GM19193 (cell line): ENCODE measurements around the gene PLA2G3.

Experiments
- POLR2A ChIP-seq: IDR thresholded peaks from 4 replicates; pipeline ENCODE4 v1.6.1; 2011; ENCODE audit not compliant: insufficient read depth, insufficient read length; ENCODE audit errors: extremely low read depth

Gene PLA2G3

DNA sequence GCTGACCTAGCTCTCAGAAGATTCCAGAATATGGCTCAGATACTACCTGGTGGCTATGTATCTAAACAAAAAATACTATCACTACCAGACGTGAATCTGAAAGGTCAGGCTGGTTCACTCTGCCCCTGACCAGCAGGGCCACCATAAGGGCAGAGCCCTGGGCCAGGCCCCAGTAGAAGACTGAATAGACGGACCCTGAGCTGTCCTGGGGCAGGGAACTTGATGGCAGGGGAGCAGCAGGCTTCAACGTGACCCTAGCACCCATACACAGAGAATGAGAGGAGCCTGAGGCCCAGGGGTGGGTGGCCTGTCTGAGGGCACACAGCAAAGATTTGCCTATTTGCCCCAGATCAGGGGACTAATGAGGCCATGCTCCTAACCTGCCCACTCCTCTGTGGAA is 13.0 kb upstream of the PLA2G3 start:
- no peak for TF ChIP-seq POLR2A

GRCh38 chr22:31151872-31152271 is 11.6 kb upstream of the PLA2G3 start:
- TF ChIP-seq POLR2A = no peak

GRCh38 chr22:31150615-31151014 is 10.3 kb upstream of the PLA2G3 start:
- no peak for TF ChIP-seq POLR2A

DNA sequence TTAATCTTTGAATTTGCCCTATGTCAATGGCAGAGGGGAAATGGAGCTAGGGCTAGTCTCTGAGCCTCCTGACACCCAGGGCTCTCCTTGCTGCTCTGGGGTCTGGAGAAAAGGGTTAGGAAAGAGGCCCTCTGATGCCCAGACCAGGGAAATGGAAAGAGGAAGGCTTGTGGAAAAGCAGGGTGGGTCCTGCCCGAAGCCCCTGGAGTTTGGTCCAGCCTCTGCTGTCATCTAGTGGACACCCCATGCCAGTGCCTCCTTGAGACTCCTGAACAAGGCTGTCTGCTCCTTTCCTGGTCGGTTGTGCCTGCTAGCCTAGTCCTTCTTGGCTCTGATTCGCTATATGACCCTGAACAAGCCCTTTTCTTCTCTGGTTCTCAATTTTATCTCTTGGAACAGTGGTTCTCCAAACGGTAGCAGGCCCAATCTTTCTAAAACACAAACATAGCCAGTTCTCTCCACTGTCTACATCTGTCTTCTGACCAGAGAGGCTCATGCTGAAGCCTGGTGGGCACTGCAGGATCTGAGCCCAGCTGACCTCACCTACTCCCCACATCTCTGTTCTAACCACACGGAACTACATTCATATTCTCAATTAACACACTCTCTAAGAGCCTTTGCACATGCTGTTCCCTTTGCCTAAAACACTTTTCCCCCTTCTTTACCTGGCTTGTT is 8.8 kb upstream of the PLA2G3 start:
- TF ChIP-seq POLR2A = no peak

GRCh38 chr22:31148488-31148887 is 8.2 kb upstream of the PLA2G3 start:
- no peak for TF ChIP-seq POLR2A

DNA sequence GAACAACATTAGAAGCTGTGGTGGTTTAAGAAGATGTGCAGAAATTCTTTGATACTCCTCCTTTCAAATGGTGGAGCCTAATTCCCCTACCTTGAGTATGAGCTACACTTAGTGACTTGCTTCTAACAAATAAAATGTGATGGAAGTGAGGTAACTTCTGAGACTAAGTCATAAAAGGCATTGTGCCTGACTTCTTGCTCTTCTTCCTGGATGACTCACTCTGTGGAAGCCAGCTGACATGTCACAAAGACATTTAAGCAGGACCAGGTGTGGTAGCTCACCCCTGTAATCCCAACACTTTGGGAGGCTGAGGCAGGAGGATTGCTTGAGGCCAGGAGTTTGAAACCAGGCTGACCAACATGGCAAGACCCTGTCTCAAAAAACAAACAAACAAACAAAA is 3.9 kb upstream of the PLA2G3 start:
- no peak for TF ChIP-seq POLR2A

- no peak for TF ChIP-seq POLR2A
Observed at GRCh38 chr22:31143537-31143936, 3.2 kb upstream of the PLA2G3 start.

DNA sequence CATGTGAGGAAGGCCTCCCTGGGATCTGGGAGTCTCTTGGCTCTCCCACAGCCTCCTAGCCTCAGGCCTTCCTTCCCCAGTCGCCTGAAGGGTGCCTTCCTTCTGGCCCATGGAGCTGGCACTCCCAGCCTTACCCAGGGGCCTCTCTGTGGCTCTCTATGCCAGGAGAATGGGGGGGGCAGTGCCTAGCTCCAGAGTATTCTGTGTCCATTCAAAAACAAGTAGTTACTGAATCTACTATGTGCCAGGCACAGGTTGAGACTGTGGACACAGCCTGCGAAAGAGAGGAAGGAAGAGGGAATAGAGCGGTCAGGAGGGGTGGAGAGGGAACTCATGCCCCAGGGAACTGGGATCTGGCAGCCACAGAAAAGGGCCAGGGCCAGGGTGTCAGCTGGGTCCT is 2.7 kb upstream of the PLA2G3 start:
- no peak for TF ChIP-seq POLR2A

- TF ChIP-seq POLR2A = no peak
Observed at GRCh38 chr22:31142285-31142684, 2.0 kb upstream of the PLA2G3 start.

DNA sequence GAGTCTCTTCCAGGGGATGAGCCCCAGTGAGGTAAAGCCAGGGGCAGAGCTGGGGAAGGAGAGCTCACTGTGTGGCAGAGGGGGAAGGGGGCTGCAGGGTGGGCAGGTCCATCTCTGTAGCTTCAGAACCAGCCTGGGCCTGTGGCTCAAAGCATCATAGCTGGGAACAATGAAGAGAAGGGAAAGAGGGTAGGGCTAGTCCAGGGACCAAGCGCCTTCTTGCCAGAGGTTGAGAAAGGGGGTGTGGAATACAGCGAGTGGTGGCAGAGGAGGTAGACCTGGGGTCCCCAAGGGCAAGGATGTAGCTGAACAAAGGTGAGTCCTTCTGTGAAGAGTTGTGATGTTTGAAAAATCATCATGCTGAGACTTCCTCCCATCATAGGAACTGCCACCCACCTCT is 1.2 kb upstream of the PLA2G3 start:
- TF ChIP-seq POLR2A = no peak

DNA sequence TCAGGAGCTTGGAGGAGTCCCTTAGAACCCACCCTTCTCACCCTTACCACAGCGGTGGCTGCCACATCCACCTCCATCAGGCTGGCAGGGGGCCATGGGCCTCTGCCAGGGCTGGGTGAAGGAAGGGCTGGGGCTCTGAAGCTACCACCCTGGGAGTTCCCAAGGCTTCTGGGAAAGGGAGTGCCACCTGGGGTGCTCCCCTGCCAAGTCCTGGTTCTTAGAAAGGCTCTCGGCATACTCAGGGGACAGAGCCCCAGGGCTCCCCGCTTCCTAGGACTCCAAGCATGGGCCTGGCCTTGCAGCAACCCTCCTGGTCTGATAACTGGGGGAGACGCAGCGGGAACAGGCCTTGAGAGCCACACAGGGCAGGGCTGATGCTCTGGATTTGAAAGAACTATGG is 438 bp upstream of the PLA2G3 start:
- no peak for TF ChIP-seq POLR2A

DNA sequence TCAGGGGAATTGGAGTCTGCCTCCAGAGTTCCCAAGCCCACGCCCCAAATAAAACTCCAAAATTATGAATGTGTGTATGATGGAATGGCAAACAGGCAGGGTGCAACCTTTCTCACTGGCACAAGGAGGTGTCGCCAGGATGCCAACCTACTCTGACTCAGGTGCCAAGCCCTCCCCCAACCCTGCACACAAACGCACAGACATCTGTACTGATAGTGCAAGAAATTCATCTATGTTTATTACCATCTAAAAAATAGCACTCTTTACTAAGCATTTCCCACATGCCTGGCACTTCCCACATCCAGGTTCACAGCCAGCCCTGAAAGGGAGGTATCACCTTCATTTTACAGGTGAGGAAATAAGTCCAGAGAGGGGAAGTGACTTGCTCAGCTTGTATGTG is 1.2 kb downstream of the PLA2G3 start:
- TF ChIP-seq POLR2A = no peak

GRCh38 chr22:31138126-31138525 is 2.2 kb downstream of the PLA2G3 start:
- TF ChIP-seq POLR2A = no peak

DNA sequence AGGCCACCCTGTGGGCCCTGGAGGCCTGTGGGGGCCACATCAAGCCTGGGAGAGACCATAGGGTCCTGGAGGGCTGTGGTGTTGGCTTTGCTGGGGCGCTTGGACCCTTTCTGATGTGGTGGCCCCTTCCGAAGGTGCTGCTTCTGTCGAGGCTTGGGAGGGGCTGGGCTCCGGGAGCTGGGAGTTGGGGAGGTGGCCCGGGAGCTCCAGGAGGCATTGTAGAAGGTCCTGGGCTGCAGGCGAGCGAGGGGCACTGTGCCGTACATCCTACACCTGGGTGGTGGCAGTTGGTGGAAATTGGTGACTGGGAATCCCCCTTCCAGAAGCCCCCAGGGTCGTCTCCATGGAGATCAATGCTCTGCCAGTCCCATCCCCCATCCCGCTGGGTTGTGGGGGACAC is 2.6 kb downstream of the PLA2G3 start:
- TF ChIP-seq POLR2A = no peak

DNA sequence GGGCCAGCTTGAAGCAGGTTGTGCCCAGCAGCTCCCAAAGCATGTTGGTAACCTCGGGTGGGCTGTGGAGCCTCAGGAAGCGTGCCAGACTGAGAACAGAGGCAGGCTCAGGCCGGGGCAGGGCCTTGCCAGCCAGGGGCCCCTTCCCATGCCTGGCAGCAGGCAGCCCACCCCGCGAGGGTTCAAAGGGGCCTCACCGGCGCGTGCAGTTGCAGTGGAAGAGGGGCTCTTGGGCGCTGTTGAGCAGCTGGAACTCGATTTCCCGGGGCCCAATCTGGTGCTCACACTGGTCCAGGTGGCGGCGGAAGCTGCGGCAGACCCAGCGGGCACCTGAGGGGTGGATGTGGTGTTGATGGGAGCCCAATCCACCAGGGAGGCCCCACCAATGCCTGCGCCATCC is 3.6 kb downstream of the PLA2G3 start:
- TF ChIP-seq POLR2A = no peak

- no peak for TF ChIP-seq POLR2A
Observed at GRCh38 chr22:31136155-31136554, 4.2 kb downstream of the PLA2G3 start.

DNA sequence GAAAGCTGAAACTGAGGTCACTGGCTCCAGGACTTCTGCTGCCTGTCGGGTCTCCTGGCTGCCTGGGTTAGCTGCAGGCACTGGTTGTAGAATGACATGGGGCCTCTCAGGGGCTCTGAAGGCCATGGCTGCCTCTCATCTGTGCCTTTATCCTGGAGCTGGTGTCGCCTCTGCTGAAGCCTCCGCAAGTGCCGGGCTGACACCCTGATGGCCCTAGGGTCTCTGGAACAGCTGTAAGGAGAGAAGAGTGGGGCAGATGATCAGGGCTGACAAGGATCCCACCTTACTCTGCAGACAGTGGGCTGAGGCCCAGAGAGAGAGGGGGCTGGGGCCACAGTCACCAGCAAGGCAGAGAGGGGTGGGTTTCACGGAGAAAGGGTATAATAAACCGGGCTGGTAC is 4.6 kb downstream of the PLA2G3 start:
- TF ChIP-seq POLR2A = no peak
